Thyroid gland (tissue), 4 donors: ENCODE data around the gene ATRN.

ENCODE experiments used
- POLR2A ChIP-seq, 2 donors: fragments of 450-650 bp; IDR thresholded peaks; one replicate each; pipeline ENCODE4 v1.6.1; 2017; ENCODE audit warnings: antibody characterized with exemption in 2 of 2, mild to moderate bottlenecking in 2 of 2, moderate library complexity in 1 of 2
- TF ChIP-seq, protein P1 (sequence below), 6 experiments: fragments of 200-600 bp in 3 of 6; fragments of 450-650 bp in 3 of 6; sonication (generic) in 3 of 6; IDR thresholded peaks; one replicate each; pipeline ENCODE4 v1.5.1; 2016 to 2019; ENCODE audit warnings: antibody characterized with exemption in 6 of 6, mild to moderate bottlenecking in 2 of 6, inconsistent platforms in 1 of 6, moderate library complexity in 1 of 6

DNA sequence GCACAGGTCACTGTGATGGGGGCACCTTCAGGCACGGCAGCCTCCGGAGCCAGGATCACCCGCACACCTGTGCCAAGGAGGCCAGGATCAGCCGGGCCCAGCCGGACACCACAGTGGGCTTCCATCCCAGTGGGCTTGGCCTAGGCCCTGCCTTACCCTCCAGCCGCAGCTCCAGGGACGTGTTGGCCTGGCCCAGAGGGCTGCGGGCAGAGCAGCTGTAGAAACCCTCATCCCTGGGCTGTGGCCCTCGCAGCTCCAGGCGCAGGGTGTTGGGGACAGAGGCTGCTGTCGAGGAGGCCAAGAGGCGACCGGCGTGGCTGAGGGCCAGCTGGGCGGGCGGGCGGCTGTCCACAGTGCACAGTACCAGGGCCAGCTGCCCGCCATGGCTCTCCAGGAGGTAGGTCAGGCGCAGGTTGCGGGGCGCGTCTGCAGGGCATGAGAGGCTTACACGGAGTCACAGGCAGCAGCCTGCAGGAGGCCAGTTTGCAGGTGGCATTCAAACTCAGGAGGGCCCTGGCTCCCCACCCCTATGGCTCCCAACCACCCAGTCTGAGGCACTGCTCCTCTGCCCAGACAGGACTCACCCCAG, 222.0 kb downstream of the ATRN start:
- TF ChIP-seq POLR2A (IDR thresholded peaks at IDR 0.05) = no peak
- TF ChIP-seq, protein P1, sequence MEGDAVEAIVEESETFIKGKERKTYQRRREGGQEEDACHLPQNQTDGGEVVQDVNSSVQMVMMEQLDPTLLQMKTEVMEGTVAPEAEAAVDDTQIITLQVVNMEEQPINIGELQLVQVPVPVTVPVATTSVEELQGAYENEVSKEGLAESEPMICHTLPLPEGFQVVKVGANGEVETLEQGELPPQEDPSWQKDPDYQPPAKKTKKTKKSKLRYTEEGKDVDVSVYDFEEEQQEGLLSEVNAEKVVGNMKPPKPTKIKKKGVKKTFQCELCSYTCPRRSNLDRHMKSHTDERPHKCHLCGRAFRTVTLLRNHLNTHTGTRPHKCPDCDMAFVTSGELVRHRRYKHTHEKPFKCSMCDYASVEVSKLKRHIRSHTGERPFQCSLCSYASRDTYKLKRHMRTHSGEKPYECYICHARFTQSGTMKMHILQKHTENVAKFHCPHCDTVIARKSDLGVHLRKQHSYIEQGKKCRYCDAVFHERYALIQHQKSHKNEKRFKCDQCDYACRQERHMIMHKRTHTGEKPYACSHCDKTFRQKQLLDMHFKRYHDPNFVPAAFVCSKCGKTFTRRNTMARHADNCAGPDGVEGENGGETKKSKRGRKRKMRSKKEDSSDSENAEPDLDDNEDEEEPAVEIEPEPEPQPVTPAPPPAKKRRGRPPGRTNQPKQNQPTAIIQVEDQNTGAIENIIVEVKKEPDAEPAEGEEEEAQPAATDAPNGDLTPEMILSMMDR (IDR thresholded peaks at IDR 0.05) = no peak
